GM23248 (cell line): ENCODE measurements around the gene PID1.

Experiments used
- EZH2 ChIP-seq: fragments of 200-600 bp; sonication (generic); IDR thresholded peaks from 2 replicates; pipeline ENCODE4 v1.6.1; 2018; ENCODE audit warnings: antibody characterized with exemption, mild to moderate bottlenecking; ENCODE audit not compliant: insufficient read depth, poor library complexity, severe bottlenecking
- EZH2phosphoT487 ChIP-seq: fragments of 200-600 bp; sonication (generic); IDR thresholded peaks from 2 replicates; pipeline ENCODE4 v1.6.1; 2018; ENCODE audit warnings: antibody characterized with exemption, moderate library complexity, mild to moderate bottlenecking, low read depth; ENCODE audit not compliant: insufficient read depth

DNA sequence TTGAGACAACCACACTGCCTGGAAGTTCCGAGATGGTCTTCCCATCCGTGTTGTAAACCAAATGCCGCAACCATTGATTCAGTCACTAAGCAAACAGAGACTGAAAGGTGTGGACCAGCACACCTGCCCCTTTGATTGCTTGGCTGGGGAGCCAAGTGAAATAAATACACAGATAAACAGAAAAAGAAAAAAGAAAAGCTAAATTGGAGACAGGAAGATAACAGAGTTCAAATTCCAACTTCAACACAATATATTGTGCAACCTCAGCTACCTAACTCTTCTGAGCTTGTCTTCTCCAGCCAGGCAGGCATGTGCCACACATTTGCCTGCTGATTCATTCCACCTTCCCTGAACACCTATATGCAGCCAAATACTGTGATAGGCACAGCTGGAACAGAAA is 110.9 kb downstream of the PID1 start:
- TF ChIP-seq EZH2: no peak
- TF ChIP-seq EZH2phosphoT487: no peak
